Epithelial cell of esophagus (primary cell): Measurements from ENCODE around the gene PRR23A.

Experiments
- DNase-seq: peaks from one replicate; pipeline ENCODE4 v3.0.0; 2010; ENCODE audit warnings: low read depth
- H3K4me3 ChIP-seq: 2 replicates; pipeline ENCODE4 v1.5.1; 2011; ENCODE audit warnings: mild to moderate bottlenecking, low read length, control low read depth
- CTCF ChIP-seq: IDR thresholded peaks from 2 replicates; pipeline ENCODE4 v1.5.1; 2011; ENCODE audit warnings: low read depth, mild to moderate bottlenecking, low read length, control low read depth, inconsistent platforms; ENCODE audit not compliant: insufficient read depth; ENCODE audit errors: missing control alignments

The PRR23A gene

DNA sequence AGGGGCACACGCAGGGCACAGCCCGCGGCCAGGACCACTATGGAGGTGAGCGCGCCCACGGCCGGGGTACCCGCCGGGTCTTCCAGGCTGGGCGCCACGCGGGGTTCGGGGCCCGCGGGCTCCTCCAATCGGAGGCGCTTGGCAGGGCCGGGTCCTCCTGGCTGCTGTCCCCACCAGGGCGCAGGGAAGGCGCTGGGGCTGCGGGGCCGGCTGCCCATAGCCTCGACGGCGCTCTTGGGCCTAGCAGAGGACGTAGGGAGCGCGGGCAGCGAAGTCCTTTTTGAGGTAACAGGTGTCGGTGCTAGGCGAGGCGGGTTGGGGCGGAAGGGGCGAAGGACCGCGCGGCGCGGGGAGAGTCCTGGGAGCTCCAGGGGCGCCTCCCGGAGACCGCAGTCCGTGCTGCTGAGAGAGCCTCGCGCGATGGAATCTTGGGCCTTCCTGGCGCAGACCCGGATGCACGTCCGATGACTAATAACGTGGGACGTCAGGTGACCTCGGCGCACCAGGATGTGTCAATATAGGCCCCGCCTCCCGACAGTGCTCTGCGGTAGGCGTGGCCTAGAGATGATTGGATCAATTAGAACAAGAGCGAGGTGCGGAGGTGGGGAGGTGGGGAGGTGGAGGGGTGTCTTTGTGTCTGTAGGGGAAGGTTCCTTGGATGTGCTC lies at the start of gene PRR23A:
PRR23A (minus strand) TSS at position 218 of the 666 bp plus-strand sequence; CDS start at position 218, 0 bp downstream.
- no peak within 1 kb of the TSS for H3K4me3 ChIP-seq
- TF ChIP-seq CTCF = no peak
- no peak for DNase-seq

- no peak for DNase-seq
- TF ChIP-seq CTCF = no peak
- H3K4me3 ChIP-seq = no peak overlapping the region
Measured at GRCh38 chr3:139052802-139053600, 46.9 kb upstream of the PRR23A start.

DNA sequence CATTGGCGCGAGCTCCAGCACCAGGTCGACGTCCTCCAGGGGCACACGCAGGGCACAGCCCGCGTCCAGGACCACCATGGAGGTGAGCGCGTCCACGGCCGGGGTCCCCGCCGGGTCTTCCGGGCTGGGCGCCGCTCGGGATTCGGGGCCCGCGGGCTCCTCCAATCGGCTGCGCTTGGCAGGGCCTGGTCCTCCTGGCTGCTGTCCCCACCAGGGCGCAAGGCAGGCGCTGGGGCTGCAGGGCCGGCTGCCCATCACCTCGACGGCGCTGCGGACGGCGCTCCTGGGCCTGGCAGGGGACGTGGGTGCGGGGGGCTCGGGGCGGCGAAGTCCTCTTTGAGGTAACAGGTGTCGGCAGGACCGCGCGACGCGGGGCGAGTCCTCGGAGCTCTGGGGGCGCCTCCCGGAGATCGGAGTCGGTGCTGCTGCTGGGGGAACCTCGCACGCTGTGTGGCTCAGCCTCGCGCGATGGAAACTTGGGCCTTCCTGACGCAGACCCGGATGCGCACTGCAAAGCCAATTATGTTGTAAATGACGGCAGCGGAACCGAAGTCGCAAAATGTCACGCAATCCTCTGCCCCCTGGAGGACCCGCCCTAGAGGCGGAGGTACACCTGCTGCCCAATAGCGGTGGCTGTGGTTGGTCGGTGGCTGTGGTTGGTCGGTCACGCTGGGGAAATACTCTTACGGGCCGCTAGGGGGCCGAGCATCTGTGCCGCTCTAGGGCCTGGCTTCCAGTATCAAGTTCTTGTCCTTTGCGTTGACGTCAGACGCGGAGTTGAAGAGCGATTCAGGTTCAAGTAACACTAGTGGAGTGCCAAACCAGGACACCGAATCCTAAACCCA lies 38.5 kb upstream of the PRR23A start, which contains the start of gene PRR23C:
PRR23C (minus strand) TSS at position 527 of the 845 bp plus-strand sequence; CDS start at position 255, 272 bp downstream.
- H3K4me3 ChIP-seq = no peak within 1 kb of the TSS
- no peak for TF ChIP-seq CTCF
- no peak for DNase-seq

GRCh38 chr3:139043554-139044365 lies 37.7 kb upstream of the PRR23A start:
- DNase-seq = no peak
- TF ChIP-seq CTCF = no peak
- no peak overlapping the region for H3K4me3 ChIP-seq

DNA sequence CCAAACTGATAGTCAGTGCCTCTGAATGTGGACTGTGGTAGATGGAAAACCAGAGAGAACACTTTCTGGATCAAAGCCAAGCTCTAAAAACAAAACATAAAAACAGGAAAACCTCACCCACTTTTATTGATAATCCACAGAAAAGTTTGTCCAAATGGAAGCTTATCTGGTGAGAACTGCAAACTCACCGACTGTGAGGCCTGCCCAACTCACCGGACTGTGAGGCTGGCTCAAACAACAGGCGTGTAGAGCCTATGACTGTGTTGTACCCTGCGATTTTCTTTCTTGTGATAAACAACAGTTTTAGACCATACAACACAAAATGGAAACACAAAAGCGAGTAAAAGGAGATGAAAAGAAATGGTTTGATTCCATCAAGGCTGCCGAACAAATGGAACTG lies 31.4 kb upstream of the PRR23A start:
- no peak for DNase-seq
- no peak overlapping the region for H3K4me3 ChIP-seq
- no peak for TF ChIP-seq CTCF
